ENCODE measurements around the gene KRR1.
"Not testable (repeated sequence)": the region's sequence is repeated elsewhere in the genome, so short reads cannot be mapped to it uniquely, and the experiment has no call there.

Gene KRR1

GRCh38 chr12:75522124-75522523, 10.7 kb upstream of the KRR1 start:
- DNase-seq: not testable (repeated sequence)

DNA sequence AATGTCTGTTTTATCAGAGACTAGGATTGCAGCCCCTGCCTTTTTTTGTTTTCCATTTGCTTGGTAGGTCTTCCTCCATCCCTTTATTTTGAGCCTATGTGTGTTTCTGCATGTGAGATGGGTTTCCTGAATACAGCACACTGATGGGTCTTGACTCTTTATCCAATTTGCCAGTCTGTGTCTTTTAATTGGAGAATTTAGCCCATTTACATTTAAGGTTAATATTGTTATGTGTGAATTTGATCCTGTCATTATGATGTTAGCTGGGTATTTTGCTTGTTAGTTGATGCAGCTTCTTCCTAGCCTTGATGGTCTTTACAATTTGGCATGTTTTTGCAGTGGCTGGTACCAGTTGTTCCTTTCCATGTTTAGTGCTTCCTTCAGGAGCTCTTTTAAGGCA, 9.8 kb upstream of the KRR1 start:
- DNase-seq: not testable (repeated sequence)

- no peak for DNase-seq
These were observed 1.8 kb downstream of the KRR1 start for GRCh38 chr12:75509621-75510020.

GRCh38 chr12:75508159-75508558, 3.2 kb downstream of the KRR1 start:
- no peak for DNase-seq

- no peak for DNase-seq
These were observed 4.3 kb downstream of the KRR1 start for GRCh38 chr12:75507086-75507485.

DNA sequence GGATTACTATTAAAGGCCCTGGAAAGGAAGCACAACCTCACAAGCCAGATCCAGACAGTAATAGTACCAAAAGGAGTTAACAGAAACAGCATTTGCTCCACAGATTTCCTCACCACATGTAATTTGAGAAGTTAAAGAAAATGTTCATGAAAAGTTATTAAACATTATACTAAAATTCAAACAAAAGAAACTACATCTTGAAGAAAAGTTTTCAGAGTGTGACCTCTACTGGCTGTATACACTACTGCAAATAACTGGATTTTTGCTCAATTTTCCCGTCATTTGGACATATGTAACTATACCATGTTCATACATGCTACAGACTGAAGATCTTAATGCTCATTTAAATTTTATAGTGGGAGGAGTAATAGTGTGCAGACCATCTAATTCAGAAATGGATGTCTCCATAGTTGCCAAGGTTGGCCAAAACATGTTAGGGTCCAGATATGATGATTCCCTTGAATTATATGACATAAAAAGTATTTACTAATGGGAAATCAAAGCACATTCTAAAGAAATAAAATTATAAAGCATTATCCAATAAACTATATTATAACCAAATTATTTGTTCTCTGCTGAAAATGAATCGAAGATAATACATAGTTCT, 5.6 kb downstream of the KRR1 start:
- no peak for DNase-seq

DNA sequence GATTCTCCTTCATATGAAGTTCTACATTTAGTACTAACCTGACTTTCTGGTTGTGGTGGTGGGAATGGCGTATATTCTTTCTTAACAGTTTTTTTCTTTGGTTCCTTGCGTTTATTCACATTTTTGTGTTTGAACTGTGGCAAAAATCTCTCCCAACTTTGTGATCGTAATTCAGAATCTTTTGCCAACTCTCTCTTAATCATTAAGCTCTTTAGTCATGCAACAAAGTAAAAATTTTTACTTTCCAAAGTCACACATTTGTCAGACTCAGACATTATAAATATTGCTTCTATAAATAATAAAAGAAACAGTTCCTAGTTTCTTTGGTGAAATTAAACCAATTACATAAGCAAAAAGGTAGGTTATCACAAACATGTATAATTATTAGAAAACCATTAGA, 7.5 kb downstream of the KRR1 start:
- no peak for DNase-seq

- no peak for DNase-seq
These were observed 8.0 kb downstream of the KRR1 start for GRCh38 chr12:75503459-75503858.

GRCh38 chr12:75491169-75491568, 20.2 kb downstream of the KRR1 start:
- DNase-seq: no peak

DNA sequence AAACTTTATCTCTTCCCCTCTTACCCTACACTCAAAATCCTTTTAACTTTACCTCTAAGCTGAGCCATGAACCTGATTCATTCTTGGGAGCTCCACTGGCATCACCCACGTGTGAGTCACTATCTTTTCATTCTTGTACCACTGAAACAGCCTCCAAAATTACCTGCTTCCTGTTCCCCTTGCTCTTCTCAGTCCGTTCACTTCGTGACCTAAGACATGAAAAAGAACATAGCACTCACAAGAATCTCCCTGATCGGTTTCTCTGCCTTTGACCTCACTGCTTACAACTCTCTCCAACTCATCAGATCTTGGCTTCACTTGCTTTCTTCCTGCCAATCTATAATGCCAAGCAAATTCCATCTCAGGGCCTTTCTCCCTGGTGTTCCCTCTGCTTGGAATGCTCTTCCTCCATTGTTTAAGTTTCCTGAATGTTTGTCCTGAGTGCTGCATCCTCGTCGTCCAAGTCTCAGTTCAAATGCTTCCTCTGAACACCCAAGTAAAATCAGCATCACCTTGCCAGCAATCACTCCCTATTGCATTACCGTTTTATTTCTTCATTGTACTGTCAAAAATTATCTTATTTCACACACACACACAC, 21.7 kb downstream of the KRR1 start:
- no peak for DNase-seq

- DNase-seq: no peak
These were observed 22.2 kb downstream of the KRR1 start for GRCh38 chr12:75489187-75489586.

DNA sequence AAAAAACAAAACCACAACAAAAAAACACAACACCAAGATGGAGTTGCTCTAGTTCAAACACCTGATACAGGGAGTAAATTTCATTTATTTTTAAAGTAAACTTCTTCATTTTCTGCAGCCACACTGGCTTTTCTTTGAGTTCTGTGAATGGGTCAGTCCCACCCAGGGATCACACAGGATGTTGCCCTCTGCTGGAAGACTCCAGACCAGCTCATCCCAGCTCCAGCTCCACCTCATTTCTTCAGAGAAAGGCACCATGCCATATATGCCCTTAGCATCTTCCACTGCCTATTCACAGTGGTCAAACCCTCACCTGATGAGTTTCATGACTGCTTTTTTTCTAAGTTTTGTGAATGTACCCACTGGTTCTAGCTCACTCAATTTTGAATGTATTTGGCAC, 22.9 kb downstream of the KRR1 start:
- DNase-seq: no peak

DNA sequence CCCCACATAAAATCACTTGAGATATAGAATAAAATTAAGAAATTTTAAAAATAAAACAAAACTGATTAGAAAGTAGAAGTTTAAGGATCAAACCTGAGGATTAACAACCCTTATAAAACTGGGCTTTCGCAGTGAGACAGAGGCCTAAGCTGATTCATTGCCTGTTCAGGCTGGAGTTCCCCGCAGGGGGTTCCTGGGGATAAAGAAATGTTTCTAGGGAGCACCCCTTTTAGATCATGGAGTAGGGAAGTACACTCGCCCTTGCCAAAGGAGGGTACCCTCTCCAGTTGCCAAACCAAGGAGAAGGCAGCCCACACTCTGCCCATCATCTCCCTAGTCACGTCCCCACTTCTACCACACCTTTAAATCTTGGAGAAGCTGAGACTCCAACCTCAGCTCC, 24.1 kb downstream of the KRR1 start:
- no peak for DNase-seq

GRCh38 chr12:75484450-75484849, 27.0 kb downstream of the KRR1 start:
- DNase-seq: not testable (repeated sequence)

GRCh38 chr12:75483431-75483830, 28.0 kb downstream of the KRR1 start:
- DNase-seq: no peak

DNA sequence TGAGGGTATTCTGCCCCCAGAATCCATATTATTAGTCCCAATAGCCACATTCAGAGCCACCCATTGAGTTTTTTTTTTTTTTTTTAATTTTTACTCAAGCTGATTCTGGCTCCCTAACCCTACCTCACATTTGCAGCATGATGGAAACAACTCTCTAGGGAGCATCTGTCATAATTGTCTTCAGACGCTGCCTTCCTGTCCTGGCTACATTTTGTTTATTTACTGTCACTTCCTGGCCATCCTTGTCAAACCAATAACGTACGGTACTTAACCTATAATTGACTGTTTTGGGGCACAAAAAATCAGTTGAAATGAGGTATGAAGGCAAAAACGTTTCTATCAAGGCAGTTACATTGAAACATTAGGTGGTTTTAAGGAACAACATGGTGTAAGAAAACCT, 28.8 kb downstream of the KRR1 start:
- DNase-seq: no peak

DNA sequence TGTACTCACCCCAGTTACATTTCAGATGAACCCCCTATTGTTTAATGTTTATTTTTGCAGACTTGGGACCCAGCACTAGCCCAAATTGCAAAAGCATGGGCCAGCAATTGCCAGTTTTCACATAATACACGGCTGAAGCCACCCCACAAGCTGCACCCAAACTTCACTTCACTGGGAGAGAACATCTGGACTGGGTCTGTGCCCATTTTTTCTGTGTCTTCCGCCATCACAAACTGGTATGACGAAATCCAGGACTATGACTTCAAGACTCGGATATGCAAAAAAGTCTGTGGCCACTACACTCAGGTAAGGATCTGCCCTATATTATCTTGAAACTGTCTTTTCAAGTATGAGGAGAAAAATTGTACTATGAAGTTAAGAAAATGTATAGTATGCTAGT, 29.6 kb downstream of the KRR1 start:
- no peak for DNase-seq

DNA sequence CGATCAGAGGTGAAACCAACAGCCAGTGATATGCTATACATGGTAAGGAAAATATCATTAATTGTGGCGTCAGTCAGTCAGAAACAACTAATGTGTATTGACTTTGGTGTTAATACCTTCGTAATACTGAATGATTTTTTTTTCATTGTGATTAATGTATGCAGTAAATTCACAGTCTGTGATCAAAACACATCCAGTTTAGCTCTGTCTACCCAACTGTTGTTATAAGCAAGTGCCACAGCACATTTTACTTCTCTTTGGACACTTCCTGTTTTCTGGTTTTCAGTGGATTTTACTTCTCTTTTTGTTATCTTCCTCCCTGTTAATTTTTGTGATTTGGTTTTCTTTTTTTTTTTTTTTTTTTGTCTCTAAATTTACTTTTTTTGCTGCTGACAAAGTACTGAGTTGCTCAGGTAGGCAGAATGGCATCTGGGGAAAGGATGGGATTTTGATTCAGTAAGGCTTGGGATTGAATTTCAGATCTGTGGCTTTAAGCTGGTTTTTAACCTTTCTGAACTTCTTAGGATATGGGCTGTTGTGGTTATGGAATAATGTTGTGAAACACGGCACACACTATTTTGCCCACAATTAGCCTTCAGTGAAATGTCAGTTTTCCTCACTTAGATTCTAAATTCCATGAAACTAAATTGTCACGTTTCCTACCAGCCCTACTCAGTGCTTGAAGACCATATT, 30.2 kb downstream of the KRR1 start:
- DNase-seq: no peak

GRCh38 chr12:75480469-75480949, 30.9 kb downstream of the KRR1 start, which contains the start of gene GLIPR1:
Gene GLIPR1, plus strand, starts transcription at chr12:75480755. Its CDS starts 126 bp downstream, at chr12:75480881.
- peak; percentile 21 for DNase-seq

DNA sequence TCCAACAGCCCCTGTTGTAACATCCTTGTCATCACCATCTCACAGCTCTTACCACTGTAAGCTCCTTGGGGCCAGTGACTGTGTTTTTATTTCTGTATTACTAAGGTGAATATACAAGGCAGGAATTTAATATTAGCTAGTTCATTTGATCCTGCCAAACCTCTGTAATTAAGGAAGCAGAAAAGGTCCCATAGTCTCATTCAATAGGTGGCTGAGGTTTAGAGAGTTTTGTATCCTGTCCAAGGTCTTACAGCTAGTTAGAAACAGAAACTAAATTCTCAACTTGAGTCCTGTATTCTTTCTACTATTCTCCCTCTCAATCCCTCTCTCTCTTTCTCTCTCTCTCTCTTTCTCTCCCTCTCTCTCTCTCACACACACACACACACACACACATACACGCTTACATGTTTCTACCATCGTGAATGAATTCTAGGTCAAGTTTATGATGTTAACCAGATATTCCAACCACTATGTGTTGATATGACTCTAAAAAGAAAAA, 31.4 kb downstream of the KRR1 start:
- DNase-seq: no peak

DNA sequence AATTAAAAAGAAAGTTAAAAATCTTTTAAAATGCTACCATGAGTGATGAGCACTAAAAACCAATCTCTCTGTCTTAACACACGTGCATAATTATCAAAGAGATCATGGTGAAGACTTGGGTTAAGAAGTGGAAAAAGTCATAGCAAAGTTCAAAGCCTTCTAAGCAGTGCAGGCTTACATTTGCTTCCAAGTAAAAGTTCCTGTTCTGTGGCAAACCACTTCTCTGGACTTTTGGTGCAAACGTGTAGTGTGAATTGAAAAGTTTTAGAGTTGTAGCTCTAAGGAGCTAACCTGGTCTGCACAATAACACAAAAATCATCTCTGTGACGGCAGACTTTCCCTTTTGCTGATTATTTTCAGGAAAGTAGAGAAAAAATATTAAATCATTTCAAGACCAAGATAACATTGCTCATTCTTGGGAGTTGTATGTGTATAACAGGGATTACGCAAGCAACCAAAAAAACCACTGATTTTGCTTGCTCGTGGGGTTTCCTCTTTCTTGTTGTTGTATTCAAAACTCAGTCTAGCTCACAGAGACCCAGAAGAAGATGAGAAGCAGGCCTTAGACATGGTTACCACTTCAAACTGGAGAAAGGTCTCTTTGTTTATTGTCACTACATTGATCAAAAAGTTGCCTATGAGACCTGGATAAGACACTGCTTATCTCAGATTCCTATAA, 33.2 kb downstream of the KRR1 start:
- DNase-seq: no peak

DNA sequence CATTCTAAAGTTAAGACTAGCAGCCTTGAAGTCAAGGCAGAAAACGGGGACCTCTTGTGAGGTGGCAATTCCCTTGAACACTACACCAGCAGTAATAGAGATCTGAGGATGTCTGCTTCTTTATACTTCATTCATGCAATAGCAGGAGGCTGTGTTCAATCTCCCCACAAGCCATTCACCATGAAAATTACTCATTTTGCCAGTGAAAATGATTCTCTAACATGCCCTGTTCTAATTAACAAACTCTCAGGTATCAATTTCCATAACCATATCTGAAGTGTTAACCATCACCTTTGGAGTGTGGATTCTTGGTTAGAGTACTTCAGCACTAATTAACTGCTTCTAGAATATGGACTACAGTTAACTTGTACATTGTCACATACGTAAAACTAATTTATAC, 34.3 kb downstream of the KRR1 start:
- DNase-seq: no peak

DNA sequence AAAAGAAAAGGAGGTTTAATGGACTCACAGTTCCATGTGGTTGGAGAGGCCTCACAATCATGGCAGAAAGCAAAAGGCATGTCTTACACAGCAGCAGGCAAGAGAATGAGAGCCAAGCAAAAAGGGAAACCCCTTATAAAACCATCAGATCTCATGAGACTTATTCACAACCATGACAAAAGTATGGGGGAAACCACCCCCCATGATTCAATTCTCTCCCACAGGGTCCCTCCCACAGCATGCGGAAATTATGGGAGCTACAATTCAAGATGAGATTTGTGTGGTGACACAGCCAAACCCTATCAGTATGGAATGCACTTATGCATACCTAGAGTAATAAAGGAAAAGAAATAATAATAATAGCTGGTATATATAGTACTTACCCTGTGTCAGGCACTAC, 35.3 kb downstream of the KRR1 start:
- no peak for DNase-seq

- DNase-seq: no peak
These were observed 37.3 kb downstream of the KRR1 start for GRCh38 chr12:75474116-75474515.

Data from NCI-H2029 (cell line).